GF-D8 (cell line): ENCODE data around the gene FSTL4.

Experiments used
- DNase-seq: peaks from one replicate; lab custom pipeline; 2025; lab: John Stamatoyannopoulos, UW

FSTL4 gene

GRCh38 chr5:133612249-133612860, at the start of gene FSTL4:
FSTL4 (minus strand) TSS chr5:133612541.
- DNase-seq = no peak

GRCh38 chr5:133661389-133661788, 49.0 kb upstream of the FSTL4 start:
- no peak for DNase-seq

GRCh38 chr5:133658327-133658726, 46.0 kb upstream of the FSTL4 start:
- no peak for DNase-seq

GRCh38 chr5:133657036-133657435, 44.7 kb upstream of the FSTL4 start:
- no peak for DNase-seq

- DNase-seq = no peak
These were observed 43.6 kb upstream of the FSTL4 start for GRCh38 chr5:133655966-133656365.

- no peak for DNase-seq
These were observed 41.4 kb upstream of the FSTL4 start for GRCh38 chr5:133653760-133654049.

GRCh38 chr5:133652951-133653759, 40.8 kb upstream of the FSTL4 start:
- no peak for DNase-seq

GRCh38 chr5:133644000-133644865, 31.9 kb upstream of the FSTL4 start:
- no peak for DNase-seq

- DNase-seq = no peak
These were observed 31.0 kb upstream of the FSTL4 start for GRCh38 chr5:133643365-133643764.

- no peak for DNase-seq
These were observed 29.9 kb upstream of the FSTL4 start for GRCh38 chr5:133642153-133642722.

GRCh38 chr5:133641683-133642082, 29.3 kb upstream of the FSTL4 start:
- DNase-seq = no peak

GRCh38 chr5:133639850-133640528, 27.6 kb upstream of the FSTL4 start:
- DNase-seq = no peak

- DNase-seq = no peak
These were observed 26.1 kb upstream of the FSTL4 start for GRCh38 chr5:133638436-133638835.

GRCh38 chr5:133637206-133637605, 24.9 kb upstream of the FSTL4 start:
- no peak for DNase-seq

- no peak for DNase-seq
These were observed 22.7 kb upstream of the FSTL4 start for GRCh38 chr5:133635051-133635450.

- no peak for DNase-seq
These were observed 14.8 kb upstream of the FSTL4 start for GRCh38 chr5:133627180-133627579.

- no peak for DNase-seq
These were observed 12.0 kb upstream of the FSTL4 start for GRCh38 chr5:133624316-133624715.

- DNase-seq = no peak
These were observed 5.8 kb upstream of the FSTL4 start for GRCh38 chr5:133618141-133618540.

- DNase-seq = no peak
These were observed 1.4 kb upstream of the FSTL4 start for GRCh38 chr5:133613743-133614142.

GRCh38 chr5:133613184-133613583, 843 bp upstream of the FSTL4 start:
- no peak for DNase-seq

- no peak for DNase-seq
These were observed 738 bp downstream of the FSTL4 start for GRCh38 chr5:133611357-133612248.
